Skin epidermis (tissue), 12 donors: ENCODE measurements around the gene MED26.

ENCODE experiments used
- H3K27ac ChIP-seq, 21 experiments: fragments of 200-600 bp; sonication (generic) in 11 of 21; one replicate each; pipeline ENCODE4 v1.5.0; 2020; ENCODE audit warnings: mild to moderate bottlenecking in 3 of 21, inconsistent platforms in 2 of 21, moderate library complexity in 2 of 21
- H3K4me3 ChIP-seq, 7 experiments: fragments of 200-600 bp; sonication (generic) in 2 of 7; one replicate each; pipeline ENCODE4 v1.5.0; 2020; ENCODE audit warnings: inconsistent platforms in 2 of 7, mild to moderate bottlenecking in 2 of 7, moderate library complexity in 1 of 7

The MED26 gene

DNA sequence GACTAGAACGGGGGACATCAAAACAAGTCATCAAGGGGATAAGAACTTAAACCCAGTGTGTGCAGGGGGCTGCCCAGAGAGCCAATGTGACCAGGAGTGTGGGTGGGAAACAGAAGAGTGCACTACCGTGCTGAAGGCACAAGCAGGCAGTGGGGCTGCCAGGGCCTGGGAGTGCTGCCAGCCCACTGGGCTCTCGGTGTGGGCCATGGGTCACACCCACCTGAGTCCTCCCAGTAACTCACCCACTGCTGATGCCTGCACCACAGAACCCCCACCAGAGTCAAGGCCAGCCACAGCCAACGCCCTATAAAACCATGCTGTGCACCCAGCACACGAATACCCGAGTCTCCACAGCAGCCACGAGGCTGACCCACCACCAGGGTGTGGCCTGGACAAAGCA lies 8.5 kb downstream of the MED26 start:
- H3K4me3 ChIP-seq, result no peak overlapping the region
- H3K27ac ChIP-seq, result peak overlapping the region in 1 of 21 experiments; percentile 17

DNA sequence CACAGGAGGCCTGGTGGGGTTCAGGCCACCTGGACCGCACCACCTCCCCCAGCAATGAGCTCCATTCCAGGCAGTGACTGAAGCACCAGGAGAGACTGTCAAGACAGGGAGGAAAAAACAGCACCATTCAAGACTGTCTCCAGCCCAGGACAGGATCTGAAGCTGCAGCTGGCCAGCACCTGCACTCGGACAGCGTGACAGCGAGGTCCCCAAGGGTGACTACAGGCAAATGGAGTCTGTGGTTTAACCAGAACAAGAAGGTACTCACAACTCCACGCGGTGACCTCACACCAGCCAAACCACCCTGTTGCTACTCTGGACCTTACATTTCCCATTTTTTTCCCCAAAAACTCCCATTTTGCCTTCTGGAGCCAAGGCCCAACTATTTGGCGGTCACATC lies 9.8 kb downstream of the MED26 start:
- Histone ChIP-seq H3K27ac (no peak overlapping the region), H3K4me3 (no peak overlapping the region)

DNA sequence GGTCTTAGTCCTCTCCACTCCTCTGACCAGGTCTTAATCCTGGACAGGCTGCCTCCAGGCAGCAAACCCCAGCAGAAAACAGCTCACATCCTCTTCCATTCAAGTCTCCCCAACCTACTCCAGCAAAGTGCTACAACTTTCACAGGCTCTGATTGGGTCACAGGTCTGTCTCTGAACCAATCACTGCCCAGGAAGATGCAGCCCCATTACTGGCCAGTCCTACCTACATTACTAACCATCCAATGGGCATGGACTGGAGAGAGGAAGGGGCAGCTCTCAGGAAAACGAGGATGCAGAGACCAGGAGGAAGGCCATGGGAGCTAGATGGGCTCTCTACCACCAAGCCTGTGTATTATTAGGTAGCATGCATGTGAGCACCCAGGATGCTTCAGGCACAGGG lies 12.2 kb downstream of the MED26 start:
- H3K4me3 ChIP-seq, result no peak overlapping the region
- H3K27ac ChIP-seq, result no peak overlapping the region

DNA sequence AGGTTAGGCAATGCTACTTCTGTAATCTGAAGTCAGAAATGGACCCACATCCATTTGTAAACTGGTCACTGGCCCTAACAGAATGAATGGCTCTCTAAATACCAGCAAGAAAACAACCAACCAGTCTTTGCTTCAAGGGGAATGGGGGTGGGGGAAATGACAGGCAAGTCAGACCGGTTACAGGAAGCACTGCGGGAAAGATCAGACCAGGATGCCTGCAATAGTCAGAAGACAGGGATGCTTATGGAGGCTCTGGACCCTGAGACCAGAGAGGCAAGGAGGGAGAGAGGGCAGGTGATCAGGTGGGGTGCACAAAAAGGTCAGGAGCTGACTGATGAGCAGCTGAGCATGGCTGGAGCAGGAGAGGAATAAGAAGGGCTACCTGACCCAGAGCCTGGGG lies 13.1 kb downstream of the MED26 start:
- H3K4me3 ChIP-seq, result no peak overlapping the region
- no peak overlapping the region for H3K27ac ChIP-seq

DNA sequence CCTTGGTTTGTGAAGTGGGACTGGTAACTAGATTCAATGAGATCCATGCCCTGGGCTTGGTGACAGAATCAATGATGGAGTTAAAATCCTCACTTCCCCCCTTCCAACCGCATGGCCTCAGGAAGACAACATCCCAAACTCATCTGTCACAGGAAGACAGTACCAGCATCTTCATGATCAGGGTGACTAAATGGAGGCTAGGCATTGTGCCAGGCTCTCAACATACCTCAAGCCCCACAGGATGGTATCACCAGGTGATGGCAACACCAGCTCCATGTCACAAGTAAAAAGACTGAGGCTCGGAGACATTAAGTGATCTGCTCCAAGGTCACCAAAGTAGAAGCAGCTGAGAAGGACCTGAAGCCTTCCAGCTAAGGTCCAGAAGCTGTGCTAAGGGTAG lies 14.2 kb downstream of the MED26 start:
- Histone ChIP-seq H3K4me3 (no peak overlapping the region), H3K27ac (no peak overlapping the region)

DNA sequence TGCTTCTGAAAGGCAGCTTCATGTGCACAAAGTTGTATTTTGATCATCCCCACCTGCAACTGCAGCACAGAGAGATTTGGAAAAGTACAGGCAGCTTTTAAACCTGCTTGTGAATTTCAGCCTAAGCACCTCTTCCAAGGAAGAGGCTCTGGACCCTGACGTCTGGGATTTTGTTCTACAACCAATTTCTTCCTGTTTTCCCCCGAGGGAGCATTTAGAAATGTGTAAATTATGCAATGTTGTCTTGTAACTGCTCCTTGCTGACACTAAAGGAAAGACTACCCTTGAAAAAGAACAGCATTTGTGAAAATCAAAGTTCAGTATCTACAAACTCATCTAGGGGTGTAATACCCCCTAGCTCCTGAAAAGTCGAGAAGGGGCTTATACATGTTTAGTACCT lies 15.4 kb downstream of the MED26 start:
- H3K27ac ChIP-seq, result no peak overlapping the region

DNA sequence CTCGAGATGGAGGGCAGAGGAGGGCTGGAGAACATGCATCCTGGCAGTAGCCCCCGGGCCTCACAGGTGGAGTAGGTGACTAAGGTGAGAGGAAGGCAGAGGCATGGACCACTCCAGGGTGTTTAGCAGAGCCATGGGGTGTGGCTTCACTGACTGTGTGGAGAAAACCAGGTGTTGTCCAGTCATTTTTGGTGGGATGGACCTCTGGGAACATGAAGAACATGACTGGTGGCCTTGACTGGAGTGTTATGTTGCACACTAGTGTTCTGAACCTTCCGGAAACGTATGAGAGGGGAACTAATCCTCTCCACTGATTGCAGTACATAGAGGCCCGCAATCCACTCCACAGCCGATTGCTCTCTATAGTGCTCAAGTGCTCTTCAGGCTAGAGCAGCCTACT lies 16.9 kb downstream of the MED26 start:
- H3K4me3 ChIP-seq, result no peak overlapping the region

More for the DNA sequence above, 15.4 kb downstream of the MED26 start:
- H3K4me3 ChIP-seq, result no peak overlapping the region

DNA sequence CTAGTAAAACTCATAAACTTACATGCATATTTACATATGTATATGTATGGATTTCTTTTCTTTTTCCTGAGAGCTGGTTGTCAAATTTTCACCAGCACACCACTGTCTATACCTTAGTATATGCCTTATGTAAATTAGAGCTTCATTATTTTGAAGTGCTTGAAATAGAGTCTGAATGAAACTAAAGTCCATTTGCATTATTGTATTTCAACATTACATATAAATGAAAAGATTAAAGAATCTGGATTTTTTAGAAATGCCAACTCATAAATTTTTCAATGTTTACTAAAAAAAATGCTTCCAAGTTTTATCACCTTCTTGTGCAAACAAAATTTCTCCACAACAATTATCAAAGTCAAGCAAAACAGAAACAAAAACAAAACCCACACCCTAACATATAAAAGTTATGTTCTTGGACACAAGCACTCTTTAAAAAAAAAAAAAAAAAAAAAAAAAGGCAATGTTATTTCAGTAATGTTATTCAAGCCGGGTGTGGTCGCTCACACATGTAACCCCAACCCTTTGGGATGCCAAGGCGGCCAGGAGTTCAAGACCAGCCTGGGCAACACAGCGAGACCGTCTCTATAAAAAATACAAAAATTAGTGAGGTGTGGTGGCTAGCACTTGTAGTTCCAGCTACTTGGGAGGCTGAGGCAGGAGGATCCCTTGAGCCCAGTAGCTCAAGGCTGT lies 18.3 kb downstream of the MED26 start:
- Histone ChIP-seq H3K27ac (no peak overlapping the region), H3K4me3 (no peak overlapping the region)

More for the DNA sequence above, 16.9 kb downstream of the MED26 start:
- no peak overlapping the region for H3K27ac ChIP-seq

DNA sequence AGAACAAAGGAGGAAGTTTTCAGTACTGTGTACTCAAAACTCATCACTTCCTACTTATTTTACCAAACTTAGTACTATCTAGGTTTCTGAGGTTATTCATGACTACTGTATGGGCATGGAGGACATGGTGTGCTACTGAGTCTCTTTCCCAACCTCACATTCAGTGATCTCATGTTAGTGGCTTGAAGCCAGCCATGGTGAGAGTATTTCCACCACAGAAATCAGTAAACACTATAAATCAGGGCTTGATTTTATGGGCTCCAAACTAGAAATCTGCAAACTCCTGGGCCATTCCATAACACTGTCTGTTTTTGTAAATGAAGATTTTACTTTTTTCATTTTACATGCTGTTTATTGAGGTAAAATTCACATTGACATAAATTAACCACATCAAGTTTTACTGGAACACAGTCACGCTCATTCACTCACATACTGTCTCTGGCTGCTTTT lies 19.7 kb downstream of the MED26 start:
- Histone ChIP-seq H3K27ac (peak overlapping the region in 4 of 21 experiments; percentile 34 to 62 (median 45)), H3K4me3 (no peak overlapping the region)

DNA sequence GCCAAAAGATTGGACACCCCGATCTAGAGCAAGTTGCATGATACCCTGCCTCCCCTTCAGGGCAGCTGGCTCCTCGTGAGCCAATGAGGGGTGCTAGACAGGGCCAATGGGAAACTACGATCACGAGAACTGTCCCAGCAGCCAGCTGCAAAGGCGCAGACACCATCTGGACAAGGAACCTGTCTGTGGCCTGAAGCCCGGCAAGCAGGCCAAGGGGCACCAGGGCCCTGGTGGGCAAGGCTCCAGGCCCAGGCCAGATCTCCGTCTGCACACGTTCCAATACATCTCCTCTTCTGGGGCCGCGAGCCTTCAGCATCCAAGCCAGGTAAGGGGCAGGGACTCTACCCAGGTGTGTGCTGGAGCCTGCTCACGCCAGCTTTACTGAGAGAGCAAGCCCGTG lies 20.2 kb downstream of the MED26 start:
- Histone ChIP-seq H3K4me3 (no peak overlapping the region), H3K27ac (peak overlapping the region in 6 of 21 experiments; percentile 33 to 62 (median 45))

DNA sequence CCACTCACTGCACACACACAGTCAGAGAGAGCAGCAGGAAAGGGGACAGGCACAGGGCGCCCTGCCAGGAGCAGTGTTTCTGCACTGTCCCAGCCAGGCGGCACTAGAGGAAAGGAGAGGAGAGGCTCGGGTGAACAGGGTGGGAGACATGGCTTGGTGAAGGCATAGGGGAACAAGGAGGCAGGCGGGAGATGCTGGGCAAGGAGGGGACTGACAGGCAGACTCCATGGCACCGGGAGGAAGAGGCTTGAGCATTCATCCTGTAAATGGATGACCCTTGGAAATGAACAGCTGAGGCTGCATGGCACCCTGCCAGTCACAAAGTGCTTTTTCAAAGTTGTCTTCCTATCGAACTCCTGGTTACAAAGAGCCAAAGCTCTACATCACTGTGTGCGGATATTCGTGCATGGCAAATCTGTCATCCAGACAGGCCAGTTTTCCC lies 22.4 kb downstream of the MED26 start:
- Histone ChIP-seq H3K27ac (no peak overlapping the region), H3K4me3 (no peak overlapping the region)

DNA sequence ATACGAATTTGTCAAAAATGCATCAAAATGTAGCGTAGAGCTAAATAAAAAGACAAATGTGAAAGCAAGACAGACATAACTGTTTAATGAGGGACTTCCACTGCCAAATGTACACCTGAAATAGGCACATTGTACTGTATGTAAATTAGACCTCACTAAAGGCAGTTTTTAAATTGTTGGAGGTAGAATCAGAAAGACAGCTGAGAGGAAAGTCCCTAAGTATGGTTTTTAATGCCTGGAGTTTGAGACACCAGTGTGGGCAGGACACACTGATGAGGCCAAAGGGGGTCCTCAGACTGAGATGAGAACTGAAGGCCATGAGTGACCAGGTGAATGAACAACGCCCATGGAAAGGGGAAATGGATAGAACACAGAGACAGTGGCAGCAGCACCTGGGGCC lies 22.9 kb downstream of the MED26 start:
- no peak overlapping the region for H3K4me3 ChIP-seq
- no peak overlapping the region for H3K27ac ChIP-seq

DNA sequence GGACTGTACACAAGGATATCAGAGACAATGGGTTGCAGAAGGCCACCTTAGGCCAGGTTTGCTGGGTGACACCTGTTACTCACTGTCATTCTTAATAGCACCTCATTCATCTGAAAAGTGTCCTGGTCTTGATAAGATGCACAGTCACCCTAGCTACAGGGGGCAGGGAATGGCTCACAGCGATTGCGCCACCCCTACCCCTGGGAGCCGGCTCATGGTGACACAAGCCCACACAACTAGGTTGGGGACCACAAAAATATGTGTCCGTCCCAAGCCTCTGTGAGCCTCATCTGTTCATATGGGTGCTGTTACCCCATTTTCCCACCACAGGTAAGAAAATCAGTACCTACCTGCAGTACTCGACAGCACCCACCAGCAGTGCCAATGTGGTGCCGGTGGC lies 23.4 kb downstream of the MED26 start:
- Histone ChIP-seq H3K4me3 (no peak overlapping the region), H3K27ac (no peak overlapping the region)

DNA sequence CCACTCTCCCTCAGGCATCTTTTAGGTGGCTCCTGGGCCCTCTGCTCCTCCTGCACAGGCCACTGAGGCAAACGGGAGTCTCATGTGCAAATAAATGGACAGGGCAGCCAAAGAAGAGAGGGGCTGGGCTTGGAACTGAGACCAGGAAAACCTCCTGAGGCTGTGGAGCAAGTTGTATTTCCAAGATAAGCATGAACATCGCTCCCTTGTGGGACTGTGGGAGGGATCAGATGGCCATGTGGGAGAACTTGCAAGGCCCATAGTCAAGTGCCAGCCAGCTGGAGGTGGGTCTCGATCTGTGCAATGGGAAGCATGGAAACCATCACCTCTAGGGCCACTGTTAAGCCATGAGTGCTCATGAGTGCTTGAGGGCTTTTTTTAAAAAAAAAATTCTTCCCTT lies 24.9 kb downstream of the MED26 start:
- H3K4me3 ChIP-seq, result no peak overlapping the region
- H3K27ac ChIP-seq, result no peak overlapping the region

DNA sequence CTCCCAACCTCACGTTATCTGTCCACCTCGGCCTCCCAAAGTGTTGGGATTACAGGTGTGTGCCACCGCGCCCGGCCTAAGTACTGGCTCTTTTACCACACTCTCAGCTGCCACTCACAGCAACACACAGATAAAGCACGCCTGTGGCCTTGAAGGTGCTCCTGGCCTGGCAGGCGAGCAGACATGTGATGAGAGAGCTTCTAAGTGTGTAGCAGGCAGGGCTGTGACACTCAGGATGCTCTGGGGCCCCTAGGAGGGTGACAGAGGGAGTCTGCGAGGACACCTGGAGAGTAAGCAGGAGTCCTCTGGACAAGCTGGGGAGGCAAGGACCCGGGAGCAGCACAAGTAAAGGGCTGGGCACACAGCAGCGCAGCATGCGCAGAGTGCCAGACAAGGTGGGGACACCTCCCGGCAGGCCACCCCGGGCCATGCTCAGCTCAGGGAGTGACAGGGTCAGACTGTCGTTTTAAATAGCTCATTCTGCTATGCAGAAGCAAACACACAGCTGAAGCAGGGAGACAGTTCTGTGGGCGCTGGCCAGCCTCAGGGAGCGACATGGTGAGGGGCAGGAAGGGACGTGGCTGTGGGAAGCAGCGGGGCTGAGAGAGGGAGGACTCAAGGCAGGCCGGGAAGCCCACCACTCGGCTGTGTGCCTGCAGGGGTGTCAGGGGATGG lies 26.5 kb downstream of the MED26 start:
- H3K4me3 ChIP-seq, result no peak overlapping the region
- H3K27ac ChIP-seq, result no peak overlapping the region

DNA sequence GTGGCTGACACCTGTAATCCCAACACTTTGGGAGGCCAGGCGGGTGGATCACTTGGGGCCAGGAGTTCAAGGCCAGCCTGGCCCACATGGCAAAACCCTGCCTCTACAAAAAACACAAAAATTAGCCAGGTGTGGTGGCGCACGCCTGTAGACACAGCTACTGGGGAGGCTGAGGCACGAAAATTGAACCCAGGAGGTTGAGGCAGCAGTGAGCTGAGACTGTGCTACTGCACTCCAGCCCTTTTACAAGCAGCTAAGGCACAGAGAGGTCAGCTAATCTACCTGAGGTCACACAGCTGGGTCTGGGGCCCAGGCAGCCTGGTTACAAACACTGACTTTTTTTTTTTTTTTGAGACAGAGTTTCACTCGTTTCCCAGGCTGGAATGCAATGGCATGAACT lies 27.2 kb downstream of the MED26 start:
- no peak overlapping the region for H3K27ac ChIP-seq
- no peak overlapping the region for H3K4me3 ChIP-seq

DNA sequence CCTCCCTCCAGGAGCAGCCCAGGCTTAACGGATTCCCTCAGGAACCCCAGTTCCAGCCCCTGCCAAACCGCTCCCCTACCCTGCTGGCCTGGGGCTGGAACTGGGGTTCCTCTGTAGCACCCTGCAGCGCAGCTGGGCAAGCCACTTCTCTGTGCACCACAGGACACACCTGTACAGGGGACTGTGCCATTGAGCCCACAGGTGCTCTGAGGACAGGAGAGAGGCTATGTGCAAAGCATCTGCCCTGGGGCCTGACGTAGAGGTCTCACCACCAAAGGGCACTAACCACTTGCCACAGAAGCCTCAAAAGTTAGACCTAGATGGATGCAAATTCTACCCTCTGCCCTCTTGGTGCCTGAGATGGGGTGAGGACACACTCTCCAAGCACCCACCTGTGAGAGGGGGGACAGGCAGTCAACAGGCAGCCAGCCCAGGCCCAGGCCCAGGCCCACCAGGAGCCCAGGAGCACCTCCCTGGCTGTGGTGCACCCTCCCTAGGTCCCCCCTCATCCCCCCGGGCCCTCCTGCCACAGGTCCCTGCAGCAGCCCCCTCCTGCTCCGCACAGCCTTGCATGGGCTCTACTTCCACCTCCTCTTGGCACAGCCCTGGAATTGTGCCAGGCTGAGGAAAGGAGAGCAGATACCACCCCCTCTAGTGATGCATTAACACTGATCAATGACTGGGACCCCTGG lies 28.2 kb downstream of the MED26 start:
- Histone ChIP-seq H3K27ac (no peak overlapping the region), H3K4me3 (no peak overlapping the region)

DNA sequence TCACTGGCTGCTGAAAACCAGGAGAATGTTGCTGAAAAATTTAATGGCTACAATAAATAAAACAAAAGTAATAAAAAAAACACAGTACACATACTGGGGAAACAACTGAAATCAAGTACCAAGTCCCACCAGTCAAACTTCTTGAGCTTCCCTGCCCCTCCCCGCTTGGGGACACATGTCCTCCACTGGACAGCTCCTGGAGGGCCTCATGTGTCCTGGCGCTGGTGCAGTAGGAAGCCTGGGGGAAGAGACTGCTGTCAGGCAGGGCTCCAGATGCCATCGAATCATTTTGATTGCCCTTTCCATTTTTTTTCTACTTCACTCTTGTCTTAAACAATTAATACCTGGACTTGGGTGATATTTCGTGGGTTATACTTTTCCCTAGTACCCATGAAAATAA lies 29.2 kb downstream of the MED26 start:
- H3K4me3 ChIP-seq, result no peak overlapping the region
- peak overlapping the region in 1 of 21 experiments; percentile 26 for H3K27ac ChIP-seq

DNA sequence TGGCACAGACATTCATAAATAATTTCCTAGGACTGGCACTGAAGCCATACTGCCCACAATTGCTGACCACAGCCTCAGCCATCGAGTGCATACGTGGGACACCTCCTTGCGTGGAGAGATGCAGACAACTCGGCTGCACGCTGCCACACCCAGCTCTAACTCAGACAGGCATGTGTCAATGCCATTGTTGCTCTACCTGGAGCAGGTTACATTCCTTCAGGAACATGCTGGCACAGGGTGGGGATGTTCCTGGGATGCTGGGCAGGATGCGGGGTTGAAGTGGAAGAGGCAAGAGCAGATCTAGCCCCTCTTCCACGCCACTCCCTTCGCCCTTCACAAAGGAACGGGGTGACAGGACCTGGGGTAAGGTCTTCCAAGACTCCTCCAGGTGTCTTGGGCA lies 31.6 kb downstream of the MED26 start:
- Histone ChIP-seq H3K4me3 (no peak overlapping the region), H3K27ac (no peak overlapping the region)

DNA sequence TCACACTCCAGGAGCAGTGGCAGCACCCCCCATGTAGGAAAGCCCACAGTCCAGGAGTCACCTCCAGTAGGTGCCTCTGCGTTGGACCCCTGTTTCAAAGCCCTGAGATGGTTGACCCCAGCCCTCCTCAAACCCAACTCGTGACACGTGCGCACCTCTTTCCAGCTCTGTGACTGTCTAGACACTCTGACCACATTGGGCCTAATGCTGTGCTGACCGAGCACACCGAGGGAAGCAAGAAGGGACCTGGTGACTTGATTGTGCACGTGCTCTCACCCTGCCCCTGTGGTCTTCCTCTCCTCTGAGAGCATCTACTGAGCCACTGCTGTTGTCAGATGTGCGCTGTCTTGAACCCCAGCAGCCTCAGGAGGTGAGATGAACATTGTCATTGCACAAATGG lies 32.9 kb downstream of the MED26 start:
- peak overlapping the region in 6 of 21 experiments; percentile 0 to 75 (median 32) for H3K27ac ChIP-seq

DNA sequence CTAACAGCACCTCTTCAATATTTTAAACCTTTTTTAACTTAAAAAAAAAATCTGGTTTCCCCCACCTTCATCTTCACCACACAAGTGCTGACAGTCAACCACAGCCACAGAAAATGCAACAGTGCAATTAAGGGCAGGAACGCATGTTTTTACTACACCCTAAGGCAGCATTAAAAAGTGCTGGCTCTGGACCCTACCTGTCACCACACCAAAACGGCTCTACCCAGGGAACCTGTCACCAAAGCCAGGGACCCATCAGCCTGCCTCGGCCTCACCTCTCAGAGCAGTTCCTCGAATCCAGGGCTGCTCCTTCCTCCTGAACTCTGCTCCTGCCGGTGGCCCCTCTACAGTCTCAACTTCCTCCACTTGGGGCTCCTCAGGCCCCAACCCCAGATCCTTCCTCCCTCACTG lies 33.3 kb downstream of the MED26 start:
- H3K4me3 ChIP-seq, result no peak overlapping the region
- H3K27ac ChIP-seq, result peak overlapping the region in 7 of 21 experiments; percentile 0 to 75 (median 38)

More for the DNA sequence above, 32.9 kb downstream of the MED26 start:
- no peak overlapping the region for H3K4me3 ChIP-seq
